HG02763 (cell line): ENCODE data around the gene PEAK1.
"Not testable (repeated sequence)": the region's sequence is repeated elsewhere in the genome, so short reads cannot be mapped to it uniquely, and the experiment has no call there.

Experiments
- ATAC-seq: cut with Tn5 transposase; IDR thresholded peaks from one replicate; pipeline ENCODE4 v1.9.1; 2021; ENCODE audit warnings: mild to moderate bottlenecking, moderate library complexity; ENCODE audit not compliant: unreplicated experiment

PEAK1 gene

GRCh38 chr15:77181305-77182074 is 238.4 kb downstream of the PEAK1 start:
- ATAC-seq, result peak; percentile 47

- ATAC-seq, result no peak
These were observed 239.1 kb downstream of the PEAK1 start for GRCh38 chr15:77180757-77181156.

GRCh38 chr15:77180270-77180669 is 239.6 kb downstream of the PEAK1 start:
- ATAC-seq, result no peak

- peak; percentile 46 for ATAC-seq
These were observed 240.3 kb downstream of the PEAK1 start for GRCh38 chr15:77179541-77179998.

GRCh38 chr15:77178411-77178810 is 241.5 kb downstream of the PEAK1 start:
- no peak for ATAC-seq

- not testable (repeated sequence) for ATAC-seq
These were observed 243.8 kb downstream of the PEAK1 start for GRCh38 chr15:77176148-77176547.

- no peak for ATAC-seq
These were observed 246.4 kb downstream of the PEAK1 start for GRCh38 chr15:77173487-77173886.

- ATAC-seq, result no peak
These were observed 248.5 kb downstream of the PEAK1 start for GRCh38 chr15:77171221-77171967.

GRCh38 chr15:77168616-77169015 is 251.3 kb downstream of the PEAK1 start:
- ATAC-seq, result no peak

- no peak for ATAC-seq
These were observed 251.8 kb downstream of the PEAK1 start for GRCh38 chr15:77168141-77168540.

- no peak for ATAC-seq
These were observed 252.5 kb downstream of the PEAK1 start for GRCh38 chr15:77167406-77167805.

- no peak for ATAC-seq
These were observed 256.0 kb downstream of the PEAK1 start for GRCh38 chr15:77163781-77164384.

GRCh38 chr15:77162872-77163633 is 256.9 kb downstream of the PEAK1 start:
- no peak for ATAC-seq

- no peak for ATAC-seq
These were observed 259.1 kb downstream of the PEAK1 start for GRCh38 chr15:77160562-77161478.

- not testable (repeated sequence) for ATAC-seq
These were observed 263.9 kb downstream of the PEAK1 start for GRCh38 chr15:77156000-77156399.

- ATAC-seq, result no peak
These were observed 271.7 kb downstream of the PEAK1 start for GRCh38 chr15:77148191-77148590.

- ATAC-seq, result no peak
These were observed 274.5 kb downstream of the PEAK1 start for GRCh38 chr15:77145370-77145769.

GRCh38 chr15:77144492-77145070 is 275.3 kb downstream of the PEAK1 start:
- no peak for ATAC-seq

- no peak for ATAC-seq
These were observed 275.9 kb downstream of the PEAK1 start for GRCh38 chr15:77144026-77144425.

- no peak for ATAC-seq
These were observed 276.3 kb downstream of the PEAK1 start for GRCh38 chr15:77143616-77144015.
